DND-41 (cell line): ENCODE results near the gene QSOX1.

ENCODE experiments used
- ATAC-seq: fragments of 200-7000 bp; cut with Tn5 transposase; 3 replicates; pipeline ENCODE4 v1.9.1; 2021; ENCODE audit warnings: low read depth; ENCODE audit not compliant: insufficient read depth
- DNase-seq: peaks from one replicate; pipeline ENCODE4 v3.0.0-alpha.2; 2020
- H2AFZ ChIP-seq: 2 replicates; pipeline ENCODE4 v1.6.0; 2012; ENCODE audit warnings: low read depth, low read length
- H3K27ac ChIP-seq: 2 replicates; pipeline ENCODE4 v1.5.1; 2012; ENCODE audit warnings: low read length, inconsistent platforms
- H3K27me3 ChIP-seq: fragments of 200-600 bp; sonication (generic); 2 replicates; pipeline ENCODE4 v1.6.0; 2012; ENCODE audit warnings: low read length, mild to moderate bottlenecking, inconsistent platforms; ENCODE audit not compliant: insufficient read depth, poor library complexity
- H3K36me3 ChIP-seq: 2 replicates; pipeline ENCODE4 v1.5.1; 2012; ENCODE audit warnings: low read length, inconsistent platforms; ENCODE audit not compliant: insufficient read depth
- H3K4me1 ChIP-seq: 2 replicates; pipeline ENCODE4 v1.5.1; 2012; ENCODE audit warnings: mild to moderate bottlenecking, low read length; ENCODE audit not compliant: insufficient read depth
- H3K4me2 ChIP-seq: 2 replicates; pipeline ENCODE4 v1.6.0; 2012; ENCODE audit warnings: mild to moderate bottlenecking, moderate library complexity, low read length, inconsistent platforms; ENCODE audit not compliant: insufficient read depth
- H3K4me3 ChIP-seq, 2 experiments: fragments of 200-600 bp in 1 of 2; shearing (Covaris generic) in 1 of 2; 2 replicates each; pipeline ENCODE4 v1.5.1; 2012 to 2016; ENCODE audit warnings: inconsistent platforms in 2 of 2, low read length in 2 of 2, mild to moderate bottlenecking in 2 of 2, low read depth in 1 of 2, moderate library complexity in 1 of 2
- H3K79me2 ChIP-seq: 2 replicates; pipeline ENCODE4 v1.6.0; 2012; ENCODE audit warnings: low read length, inconsistent platforms; ENCODE audit not compliant: insufficient read depth
- H3K9ac ChIP-seq: 2 replicates; pipeline ENCODE4 v1.6.0; 2012; ENCODE audit warnings: low read depth, mild to moderate bottlenecking, inconsistent platforms, low read length, moderate library complexity
- H3K9me3 ChIP-seq: 2 replicates; pipeline ENCODE4 v1.5.1; 2012; ENCODE audit warnings: low read length, moderate library complexity, mild to moderate bottlenecking, inconsistent platforms; ENCODE audit not compliant: insufficient read depth, severe bottlenecking
- H4K20me1 ChIP-seq: 2 replicates; pipeline ENCODE4 v1.6.0; 2012; ENCODE audit warnings: low read length; ENCODE audit not compliant: insufficient read depth
- CTCF ChIP-seq: IDR thresholded peaks from 2 replicates; pipeline ENCODE4 v1.5.1; 2012; ENCODE audit warnings: borderline replicate concordance, low read length, moderate library complexity, mild to moderate bottlenecking; ENCODE audit not compliant: poor library complexity, severe bottlenecking; ENCODE audit errors: extremely low read depth
- EZH2 ChIP-seq: IDR thresholded peaks from 3 replicates; pipeline ENCODE4 v1.6.1; 2012; ENCODE audit warnings: borderline replicate concordance, low read depth, mild to moderate bottlenecking, moderate library complexity, low read length, inconsistent platforms; ENCODE audit not compliant: severe bottlenecking

QSOX1 gene

GRCh38 chr1:180119837-180120236 is 34.8 kb upstream of the QSOX1 start:
- DNase-seq (no peak), ATAC-seq (no peak)
- Histone ChIP-seq H3K79me2 (no peaks in the 10 kb centered on the region), H3K27me3 (no peaks in the 10 kb centered on the region), H3K4me2 (no peak overlapping the region), H3K36me3 (peaks cover 3% of the 10 kb centered on the region; the same call in 1 of the 2 replicates), H3K9me3 (no peaks in the 10 kb centered on the region), H3K4me3 (no peak overlapping the region), H4K20me1 (no peaks in the 10 kb centered on the region), H3K27ac (no peak overlapping the region), H3K4me1 (no peaks in the 10 kb centered on the region), H2AFZ (no peak overlapping the region), H3K9ac (no peak overlapping the region)
- TF ChIP-seq CTCF = no peak
- no peak for TF ChIP-seq EZH2

DNA sequence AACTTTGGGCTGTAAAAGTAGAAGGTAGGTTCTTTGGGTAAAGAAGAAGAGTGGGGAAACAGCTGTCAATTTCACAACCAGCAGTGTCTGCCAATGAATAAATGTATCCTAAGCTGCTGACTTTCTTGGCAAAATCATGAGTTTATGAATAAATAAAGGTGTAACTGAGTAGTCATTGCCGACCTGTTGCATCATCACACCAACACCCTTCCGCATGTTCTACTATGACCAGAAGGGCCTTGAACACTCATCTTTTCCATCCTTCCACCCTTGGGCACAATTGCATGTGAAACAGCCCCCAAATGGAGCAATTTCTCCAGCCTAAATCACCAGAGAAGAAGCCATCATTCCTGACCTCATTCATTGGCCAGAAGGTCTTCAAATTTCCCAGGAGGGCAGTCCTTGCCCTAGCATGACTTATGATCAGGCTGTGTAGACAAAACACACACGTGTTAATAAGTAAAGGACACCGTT is 31.2 kb upstream of the QSOX1 start:
- no peak for DNase-seq
- TF ChIP-seq EZH2 (no peak), CTCF (no peak)
- H3K4me2 ChIP-seq = no peak overlapping the region

DNA sequence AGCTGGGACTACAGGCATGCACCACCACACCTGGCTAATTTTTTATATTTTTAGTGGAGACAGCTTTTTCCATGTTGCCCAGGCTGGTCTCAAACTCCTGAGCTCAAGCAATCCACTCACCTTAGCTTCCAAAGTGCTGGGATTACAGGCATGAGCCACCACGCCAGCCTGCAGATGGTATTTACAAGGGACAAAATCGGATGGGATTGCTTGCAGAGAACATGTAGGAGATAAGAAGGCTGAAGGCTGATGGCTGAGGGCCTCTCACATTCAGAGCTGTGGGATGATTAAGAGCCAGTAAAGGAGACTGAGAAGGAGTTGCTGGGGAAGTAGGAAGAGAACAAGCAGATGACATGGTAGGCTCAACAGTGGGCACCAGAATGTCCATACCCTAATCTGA is 24.0 kb upstream of the QSOX1 start:
- H3K27ac ChIP-seq = no peak overlapping the region
- no peaks in the 10 kb centered on the region for H3K36me3 ChIP-seq
- no peak for TF ChIP-seq CTCF
- no peak overlapping the region for H2AFZ ChIP-seq
- DNase-seq (no peak), ATAC-seq (no peak)
- no peaks in the 10 kb centered on the region for H3K79me2 ChIP-seq
- no peaks in the 10 kb centered on the region for H3K9me3 ChIP-seq
- H3K9ac ChIP-seq = no peak overlapping the region
- no peak overlapping the region for H3K4me3 ChIP-seq
- no peaks in the 10 kb centered on the region for H4K20me1 ChIP-seq
- H3K27me3 ChIP-seq = no peaks in the 10 kb centered on the region
- no peak overlapping the region for H3K4me2 ChIP-seq
- no peaks in the 10 kb centered on the region for H3K4me1 ChIP-seq

More for the DNA sequence above, 31.2 kb upstream of the QSOX1 start:
- H3K79me2 ChIP-seq = no peaks in the 10 kb centered on the region
- H3K4me1 ChIP-seq = no peaks in the 10 kb centered on the region
- no peaks in the 10 kb centered on the region for H3K27me3 ChIP-seq
- H2AFZ ChIP-seq = no peak overlapping the region
- H3K27ac ChIP-seq = no peak overlapping the region
- no peak overlapping the region for H3K4me3 ChIP-seq
- no peaks in the 10 kb centered on the region for H3K9me3 ChIP-seq
- ATAC-seq = no peak
- H3K36me3 ChIP-seq = no peaks in the 10 kb centered on the region
- H3K9ac ChIP-seq = no peak overlapping the region
- H4K20me1 ChIP-seq = no peaks in the 10 kb centered on the region

GRCh38 chr1:180131510-180131909 is 23.2 kb upstream of the QSOX1 start:
- H3K36me3 ChIP-seq = no peaks in the 10 kb centered on the region
- H3K4me3 ChIP-seq = no peak overlapping the region
- H3K9ac ChIP-seq = no peak overlapping the region
- no peak overlapping the region for H3K27ac ChIP-seq
- ATAC-seq = 0 out of 3 replicates have a peak, but pooled peaks have one; percentile 31
- H3K27me3 ChIP-seq = no peaks in the 10 kb centered on the region
- H3K4me2 ChIP-seq = no peak overlapping the region
- peak overlapping the region; percentile 20; the same call in 1 of the 2 replicates for H2AFZ ChIP-seq
- no peaks in the 10 kb centered on the region for H3K4me1 ChIP-seq
- TF ChIP-seq EZH2 (no peak), CTCF (no peak)
- H3K9me3 ChIP-seq = no peaks in the 10 kb centered on the region
- no peaks in the 10 kb centered on the region for H3K79me2 ChIP-seq
- H4K20me1 ChIP-seq = no peaks in the 10 kb centered on the region
- DNase-seq = no peak
